GM23248 (cell line): ENCODE measurements around the gene ATG2A.

ENCODE experiments used
- EZH2 ChIP-seq: fragments of 200-600 bp; sonication (generic); IDR thresholded peaks from 2 replicates; pipeline ENCODE4 v1.6.1; 2018; ENCODE audit warnings: antibody characterized with exemption, mild to moderate bottlenecking; ENCODE audit not compliant: insufficient read depth, poor library complexity, severe bottlenecking
- EZH2phosphoT487 ChIP-seq: fragments of 200-600 bp; sonication (generic); IDR thresholded peaks from 2 replicates; pipeline ENCODE4 v1.6.1; 2018; ENCODE audit warnings: antibody characterized with exemption, moderate library complexity, mild to moderate bottlenecking, low read depth; ENCODE audit not compliant: insufficient read depth

GRCh38 chr11:64892838-64893193 lies 24.2 kb downstream of the ATG2A start:
- TF ChIP-seq EZH2 (no peak), EZH2phosphoT487 (no peak)
